WTC11 (cell line): ENCODE measurements around the gene LRCH4.

Experiments
- ATF1 ChIP-seq: sonication (generic); formaldehyde crosslinking; IDR thresholded peaks from 2 replicates; pipeline ENCODE4 v1.8.1; 2023; ENCODE audit warnings: mild to moderate bottlenecking, moderate library complexity, missing genetic modification reagents
- ATF2 ChIP-seq: sonication (generic); formaldehyde crosslinking; IDR thresholded peaks from 2 replicates; pipeline ENCODE4 v1.8.1; 2022; ENCODE audit warnings: low read depth, missing genetic modification reagents, borderline replicate concordance
- ATF3 ChIP-seq: sonication (generic); formaldehyde crosslinking; conservative IDR thresholded peaks from 2 replicates; pipeline ENCODE4 v1.8.1; 2022; ENCODE audit warnings: mild to moderate bottlenecking, missing genetic modification reagents
- CTCF ChIP-seq: fragments of 200-600 bp; IDR thresholded peaks from 2 replicates; pipeline ENCODE4 v1.8.0; 2022; ENCODE audit warnings: antibody characterized with exemption
- E2F5 ChIP-seq: sonication (generic); formaldehyde crosslinking; IDR thresholded peaks from 2 replicates; pipeline ENCODE4 v1.8.1; 2022; ENCODE audit warnings: mild to moderate bottlenecking, moderate library complexity, missing genetic modification reagents
- GRHL2 ChIP-seq: fragments of 250-450 bp; sonication (Bioruptor Pico); IDR thresholded peaks from 2 replicates; pipeline ENCODE4 v1.8.0; 2022; ENCODE audit warnings: mild to moderate bottlenecking, moderate library complexity; ENCODE audit not compliant: insufficient replicate concordance, severe bottlenecking
- MAX ChIP-seq: sonication (generic); formaldehyde crosslinking; IDR thresholded peaks from 2 replicates; pipeline ENCODE4 v1.8.0; 2022; ENCODE audit warnings: mild to moderate bottlenecking, missing genetic modification reagents
- TEAD1 ChIP-seq: sonication (generic); formaldehyde crosslinking; IDR thresholded peaks from 2 replicates; pipeline ENCODE4 v1.8.0; 2022; ENCODE audit warnings: mild to moderate bottlenecking, missing genetic modification reagents

- TF ChIP-seq TEAD1 (CRISPR knock-in tag) (no peak), CTCF (no peak), ATF3 (CRISPR knock-in tag) (no peak), GRHL2 (CRISPR knock-in tag) (no peak), E2F5 (CRISPR knock-in tag) (no peak), ATF2 (CRISPR knock-in tag) (no peak), ATF1 (CRISPR knock-in tag) (no peak), MAX (no peak)
These were observed 12.5 kb upstream of the LRCH4 start for GRCh38 chr7:100598425-100598824.
